Neural progenitor cell (in vitro differentiated cells): ENCODE results near the gene DAGLB. TPM values are rescaled to one million over a fixed set of nuclear protein-coding genes. Genes with fewer than 3 reads are reported as not detected.

Source experiments
- DNase-seq: peaks from one replicate; pipeline ENCODE4 v3.0.0-alpha.2; 2016; ENCODE audit warnings: low spot score
- H2AFZ ChIP-seq: fragments of 200-600 bp; sonication (generic); replicated peaks from 2 replicates; pipeline ENCODE4 v1.6.1; 2016; ENCODE audit warnings: antibody characterized with exemption
- H3F3A ChIP-seq: fragments of 200-600 bp; sonication (generic); 2 replicates; pipeline ENCODE4 v1.6.1; 2016; ENCODE audit warnings: antibody characterized with exemption, low read depth
- H3K27ac ChIP-seq: fragments of 200-600 bp; sonication (generic); 2 replicates; pipeline ENCODE4 v1.5.1; 2016; ENCODE audit warnings: mild to moderate bottlenecking
- H3K27me3 ChIP-seq: fragments of 200-600 bp; sonication (generic); 2 replicates; pipeline ENCODE4 v1.6.1; 2016; ENCODE audit warnings: mild to moderate bottlenecking, moderate library complexity
- H3K36me3 ChIP-seq: fragments of 200-600 bp; sonication (generic); 2 replicates; pipeline ENCODE4 v1.5.1; 2016
- H3K4me1 ChIP-seq: fragments of 200-600 bp; sonication (generic); 2 replicates; pipeline ENCODE4 v1.6.1; 2016; ENCODE audit warnings: mixed run types
- H3K4me2 ChIP-seq: fragments of 200-600 bp; sonication (generic); 2 replicates; pipeline ENCODE4 v1.6.1; 2016
- H3K4me3 ChIP-seq: fragments of 200-600 bp; sonication (generic); 2 replicates; pipeline ENCODE4 v1.5.1; 2016
- H3K79me2 ChIP-seq: fragments of 200-600 bp; sonication (generic); 2 replicates; pipeline ENCODE4 v1.6.1; 2016; ENCODE audit warnings: low read depth
- H3K9ac ChIP-seq: fragments of 200-600 bp; sonication (generic); 2 replicates; pipeline ENCODE4 v1.6.1; 2016
- H3K9me3 ChIP-seq: fragments of 200-600 bp; sonication (generic); 2 replicates; pipeline ENCODE4 v1.5.1; 2016; ENCODE audit warnings: low read depth
- H4K20me1 ChIP-seq: fragments of 200-600 bp; sonication (generic); 2 replicates; pipeline ENCODE4 v1.6.1; 2016; ENCODE audit warnings: low read depth
- H3K27ac Mint-ChIP-seq: 3 replicates; pipeline ENCODE4 v1.8.0; 2021; ENCODE audit warnings: mixed read lengths
- H3K27me3 Mint-ChIP-seq: 2 replicates; pipeline ENCODE4 v1.8.0; 2022; ENCODE audit warnings: low read depth, mild to moderate bottlenecking, inconsistent platforms, moderate library complexity, mixed read lengths; ENCODE audit not compliant: insufficient read depth
- H3K36me3 Mint-ChIP-seq: 3 replicates; pipeline ENCODE4 v1.8.0; 2021; ENCODE audit warnings: mixed read lengths
- H3K4me1 Mint-ChIP-seq: 3 replicates; pipeline ENCODE4 v1.8.0; 2021; ENCODE audit warnings: mixed read lengths
- H3K4me3 Mint-ChIP-seq: 3 replicates; pipeline ENCODE4 v1.8.0; 2021; ENCODE audit warnings: mild to moderate bottlenecking, moderate library complexity, mixed read lengths
- H3K9me3 Mint-ChIP-seq: 3 replicates; pipeline ENCODE4 v1.8.0; 2020; ENCODE audit warnings: mixed read lengths
- CTCF ChIP-seq: fragments of 200-600 bp; sonication (generic); IDR thresholded peaks from 2 replicates; pipeline ENCODE4 v1.5.1; 2017; ENCODE audit warnings: antibody characterized with exemption, mild to moderate bottlenecking
- EZH2 ChIP-seq: fragments of 200-600 bp; sonication (generic); IDR thresholded peaks from 2 replicates; pipeline ENCODE4 v1.6.1; 2017; ENCODE audit warnings: antibody characterized with exemption, mild to moderate bottlenecking, moderate library complexity
- EZH2phosphoT487 ChIP-seq: fragments of 200-600 bp; sonication (generic); IDR thresholded peaks from 2 replicates; pipeline ENCODE4 v1.6.1; 2017; ENCODE audit warnings: antibody characterized with exemption
- total RNA-seq: library from RNA; depleted of rRNA; stranded (reverse); fragments of >200 nt; gene quantifications from 2 replicates; pipeline ENCODE4 v1.2.3, GENCODE V29; 2015; ENCODE audit warnings: low replicate concordance

DAGLB gene
- total RNA-seq, 1 donor from 2014 or later = 28.0 TPM

GRCh38 chr7:6406121-6406520 lies 41.6 kb downstream of the DAGLB start:
- TF ChIP-seq EZH2 (no peak), CTCF (no peak), EZH2phosphoT487 (no peak)
- H3K27ac Mint-ChIP-seq = no peak overlapping the region

GRCh38 chr7:6403907-6404306 lies 43.8 kb downstream of the DAGLB start:
- no peaks in the 10 kb centered on the region for H3K36me3 ChIP-seq
- no peak for DNase-seq
- TF ChIP-seq EZH2phosphoT487 (no peak), EZH2 (no peak), CTCF (no peak)
- Mint-ChIP-seq H3K36me3 (peaks cover 31% of the 10 kb centered on the region), H3K27ac (peak overlapping the region; percentile 19), H3K27me3 (peaks cover 2% of the 10 kb centered on the region), H3K9me3 (no peaks in the 10 kb centered on the region), H3K4me3 (no peak overlapping the region), H3K4me1 (peaks cover 7% of the 10 kb centered on the region)
- no peak overlapping the region for H2AFZ ChIP-seq
- no peak overlapping the region for H3K4me2 ChIP-seq
- H3F3A ChIP-seq = peaks cover 13% of the 10 kb centered on the region
- peaks cover 35% of the 10 kb centered on the region for H3K79me2 ChIP-seq
- no peaks in the 10 kb centered on the region for H3K9me3 ChIP-seq
- no peaks in the 10 kb centered on the region for H3K4me1 ChIP-seq
- H4K20me1 ChIP-seq = peaks cover 45% of the 10 kb centered on the region
- no peaks in the 10 kb centered on the region for H3K27me3 ChIP-seq
- no peak overlapping the region for H3K4me3 ChIP-seq
- no peak overlapping the region for H3K27ac ChIP-seq
- H3K9ac ChIP-seq = no peak overlapping the region

More at GRCh38 chr7:6406121-6406520, 41.6 kb downstream of the DAGLB start:
- H3K9ac ChIP-seq = no peak overlapping the region
- peaks cover 4% of the 10 kb centered on the region for H3K27me3 Mint-ChIP-seq
- peaks cover 15% of the 10 kb centered on the region for H3K79me2 ChIP-seq
- H3K9me3 Mint-ChIP-seq = no peaks in the 10 kb centered on the region
- no peaks in the 10 kb centered on the region for H3K4me1 ChIP-seq
- H3K9me3 ChIP-seq = no peaks in the 10 kb centered on the region
- no peak overlapping the region for H3K4me3 Mint-ChIP-seq
- H3K4me2 ChIP-seq = no peak overlapping the region
- no peaks in the 10 kb centered on the region for H3K36me3 ChIP-seq
- DNase-seq = no peak
- no peak overlapping the region for H2AFZ ChIP-seq
- H3F3A ChIP-seq = peaks cover 13% of the 10 kb centered on the region
- H3K27ac ChIP-seq = no peak overlapping the region
- H3K4me1 Mint-ChIP-seq = no peaks in the 10 kb centered on the region
- H3K36me3 Mint-ChIP-seq = peaks cover 42% of the 10 kb centered on the region
- peaks cover 25% of the 10 kb centered on the region for H4K20me1 ChIP-seq
- no peaks in the 10 kb centered on the region for H3K27me3 ChIP-seq
- no peak overlapping the region for H3K4me3 ChIP-seq

- Mint-ChIP-seq H3K27ac (no peak overlapping the region), H3K27me3 (peaks cover 2% of the 10 kb centered on the region), H3K36me3 (peaks cover 27% of the 10 kb centered on the region), H3K4me1 (peaks cover 12% of the 10 kb centered on the region), H3K4me3 (no peak overlapping the region), H3K9me3 (no peaks in the 10 kb centered on the region)
- no peak overlapping the region for H2AFZ ChIP-seq
- no peaks in the 10 kb centered on the region for H3K27me3 ChIP-seq
- no peaks in the 10 kb centered on the region for H3K36me3 ChIP-seq
- no peaks in the 10 kb centered on the region for H3K9me3 ChIP-seq
- no peak for DNase-seq
- no peak overlapping the region for H3K4me2 ChIP-seq
- TF ChIP-seq CTCF = no peak
- TF ChIP-seq EZH2 = no peak
- TF ChIP-seq EZH2phosphoT487 = no peak
- peaks cover 47% of the 10 kb centered on the region for H3K79me2 ChIP-seq
- H3K4me3 ChIP-seq = no peak overlapping the region
- no peaks in the 10 kb centered on the region for H3K4me1 ChIP-seq
- H3K9ac ChIP-seq = no peak overlapping the region
- H4K20me1 ChIP-seq = peaks cover 57% of the 10 kb centered on the region
- H3K27ac ChIP-seq = no peak overlapping the region
- H3F3A ChIP-seq = peaks cover 13% of the 10 kb centered on the region
Observed at GRCh38 chr7:6402741-6403140, 45.0 kb downstream of the DAGLB start.
